Spleen (tissue), 11 donors: Measurements from ENCODE around the gene HOXC6. TPM values are rescaled to one million over a fixed set of nuclear protein-coding genes. Genes with fewer than 3 reads are reported as not detected.
"Not testable (repeated sequence)": the region's sequence is repeated elsewhere in the genome, so short reads cannot be mapped to it uniquely, and the experiment has no call there.

Experiments used
- DNase-seq: peaks from one replicate; pipeline ENCODE4 v3.0.0-alpha.2; 2020
- H3K27ac ChIP-seq, 8 donors: fragments of 200-600 bp; sonication (generic) in 7 of 8; 1 replicate in 4 of 8; 2 replicates in 4 of 8; pipeline versions ENCODE4 v1.5.0 to v1.8.0; 2016 to 2021; ENCODE audit warnings: inconsistent platforms in 4 of 8, mild to moderate bottlenecking in 4 of 8, moderate library complexity in 1 of 8
- H3K27me3 ChIP-seq, 7 donors: fragments of 200-600 bp; sonication (generic) in 6 of 7; replicated peaks in 1 of 7; 1 replicate in 4 of 7; 2 replicates in 3 of 7; pipeline versions ENCODE4 v1.5.0 to v1.8.0; 2016 to 2021; ENCODE audit warnings: inconsistent platforms in 3 of 7, mild to moderate bottlenecking in 1 of 7
- H3K36me3 ChIP-seq, 6 donors: fragments of 200-600 bp; sonication (generic) in 5 of 6; 1 replicate in 4 of 6; 2 replicates in 2 of 6; pipeline versions ENCODE4 v1.5.0 to v1.8.0; 2016 to 2021; ENCODE audit warnings: inconsistent platforms in 2 of 6
- H3K4me1 ChIP-seq, 6 donors: fragments of 200-600 bp; sonication (generic) in 5 of 6; 1 replicate in 3 of 6; 2 replicates in 3 of 6; pipeline versions ENCODE4 v1.5.0 to v1.8.0; 2016 to 2021; ENCODE audit warnings: inconsistent platforms in 3 of 6
- H3K4me3 ChIP-seq, 8 donors: fragments of 200-600 bp; sonication (generic) in 7 of 8; 1 replicate in 4 of 8; 2 replicates in 4 of 8; pipeline versions ENCODE4 v1.5.0 to v1.8.0; 2016 to 2021; ENCODE audit warnings: inconsistent platforms in 4 of 8, mild to moderate bottlenecking in 4 of 8, moderate library complexity in 2 of 8
- H3K9me3 ChIP-seq, 8 donors: fragments of 200-600 bp; sonication (generic) in 7 of 8; 1 replicate in 4 of 8; 2 replicates in 4 of 8; pipeline versions ENCODE4 v1.5.0 to v1.8.0; 2016 to 2021; ENCODE audit warnings: inconsistent platforms in 4 of 8
- POLR2A ChIP-seq, 3 donors: fragments of 450-650 bp; IDR thresholded peaks; one replicate each; pipeline ENCODE4 v1.5.1; 2017; ENCODE audit warnings: antibody characterized with exemption in 3 of 3, mild to moderate bottlenecking in 1 of 3
- POLR2AphosphoS5 ChIP-seq, 3 donors: sonication (generic); formaldehyde crosslinking; IDR thresholded peaks; one replicate each; pipeline ENCODE4 v1.5.1; 2017; ENCODE audit warnings: antibody characterized with exemption in 3 of 3
- WGBS, 5 donors: extraction: QIAGEN DNeasy Blood & Tissue Kit in 3 of 5; methylation state at CpG; one replicate each; pipeline versions ENCODE4 v1.1.5 to v1.1.7; 2013 to 2018; 5-methylcytosine and 5-hydroxymethylcytosine counted together
- intact Hi-C: fragments of 100-400 bp; cut with DNase I; formaldehyde crosslinking; loops from one replicate; pipeline ENCODE4 v1.15.0; 2023; ENCODE audit warnings: low total_unique reads
- polyA plus RNA-seq, 3 donors: library from polyadenylated mRNA; stranded (reverse); fragments of 200-250 nt; gene quantifications; one replicate each; pipeline ENCODE4 v1.2.1, GENCODE V29; 2013
- total RNA-seq, 7 donors: library from RNA; depleted of rRNA in 3 of 7; stranded (reverse); fragments of >200 nt in 3 of 7; fragmentation: NEBNext Ultra II Directional in 4 of 7; extraction: Animal tissue kit (Norgen Biotek cat#: 25700) in 4 of 7; gene quantifications; one replicate each; pipeline versions ENCODE4 v1.1.0 to v1.2.1, GENCODE V29; 2016 to 2021
- TF ChIP-seq, protein P1 (sequence below), 11 experiments: fragments of 200-600 bp in 7 of 11; fragments of 450-650 bp in 4 of 11; sonication (generic) in 4 of 11; IDR thresholded peaks in 8 of 11; conservative IDR thresholded peaks in 3 of 11; 1 replicate in 7 of 11; 2 replicates in 4 of 11; pipeline versions ENCODE4 v1.4.0 to v1.8.0; 2016 to 2021; ENCODE audit warnings: antibody characterized with exemption in 11 of 11, inconsistent platforms in 4 of 11, mild to moderate bottlenecking in 1 of 11
- donor health status: healthy with polysubstance abuse.
- donor health status: DM: no; HTN: no; CAD: no; lungs with moderate emphysema.
- donor health status: DM: no; HTN: no; CAD: no.
- donor health status: Bipolar disorder and iron deficiency.
- donor health status: healthy.
- donor health status: DM: no; HTN: no; CAD: no.
- donor health status: DM: yes; HTN: yes; CAD: no.

Gene HOXC6
- total and polyA plus RNA-seq, 10 donors, result 0.11 to 0.52 (median 0.24) TPM; not detected in 4

GRCh38 chr12:54071942-54072341 lies 43.7 kb downstream of the HOXC6 start:
- Histone ChIP-seq H3K9me3 (no peaks in the 10 kb centered on the region), H3K4me1 (no peaks in the 10 kb centered on the region), H3K4me3 (no peak overlapping the region), H3K27me3 (peaks cover 0 to 59% (median 0%) of the 10 kb centered on the region in 7 donors), H3K36me3 (no peaks in the 10 kb centered on the region), H3K27ac (no peak overlapping the region)
- TF ChIP-seq, protein P1, sequence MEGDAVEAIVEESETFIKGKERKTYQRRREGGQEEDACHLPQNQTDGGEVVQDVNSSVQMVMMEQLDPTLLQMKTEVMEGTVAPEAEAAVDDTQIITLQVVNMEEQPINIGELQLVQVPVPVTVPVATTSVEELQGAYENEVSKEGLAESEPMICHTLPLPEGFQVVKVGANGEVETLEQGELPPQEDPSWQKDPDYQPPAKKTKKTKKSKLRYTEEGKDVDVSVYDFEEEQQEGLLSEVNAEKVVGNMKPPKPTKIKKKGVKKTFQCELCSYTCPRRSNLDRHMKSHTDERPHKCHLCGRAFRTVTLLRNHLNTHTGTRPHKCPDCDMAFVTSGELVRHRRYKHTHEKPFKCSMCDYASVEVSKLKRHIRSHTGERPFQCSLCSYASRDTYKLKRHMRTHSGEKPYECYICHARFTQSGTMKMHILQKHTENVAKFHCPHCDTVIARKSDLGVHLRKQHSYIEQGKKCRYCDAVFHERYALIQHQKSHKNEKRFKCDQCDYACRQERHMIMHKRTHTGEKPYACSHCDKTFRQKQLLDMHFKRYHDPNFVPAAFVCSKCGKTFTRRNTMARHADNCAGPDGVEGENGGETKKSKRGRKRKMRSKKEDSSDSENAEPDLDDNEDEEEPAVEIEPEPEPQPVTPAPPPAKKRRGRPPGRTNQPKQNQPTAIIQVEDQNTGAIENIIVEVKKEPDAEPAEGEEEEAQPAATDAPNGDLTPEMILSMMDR (IDR thresholded peaks at IDR 0.05 in 8 of 11, conservative IDR thresholded peaks at IDR 0.05 in 3 of 11), result no peak
- TF ChIP-seq POLR2A (IDR thresholded peaks at IDR 0.05) (no peak), POLR2AphosphoS5 (IDR thresholded peaks at IDR 0.05) (no peak)
- intact Hi-C loops, result no loop called here
- no peak for DNase-seq
- 50 to 62% (median 50%) methylated on average over 1 of the region's 1 CpG for WGBS, 5 donors

- TF ChIP-seq, protein P1 (IDR thresholded peaks at IDR 0.05 in 8 of 11, conservative IDR thresholded peaks at IDR 0.05 in 3 of 11), result no peak
- TF ChIP-seq POLR2A (IDR thresholded peaks at IDR 0.05) (no peak), POLR2AphosphoS5 (IDR thresholded peaks at IDR 0.05) (no peak)
These were observed 46.1 kb downstream of the HOXC6 start for GRCh38 chr12:54074308-54074707.

DNA sequence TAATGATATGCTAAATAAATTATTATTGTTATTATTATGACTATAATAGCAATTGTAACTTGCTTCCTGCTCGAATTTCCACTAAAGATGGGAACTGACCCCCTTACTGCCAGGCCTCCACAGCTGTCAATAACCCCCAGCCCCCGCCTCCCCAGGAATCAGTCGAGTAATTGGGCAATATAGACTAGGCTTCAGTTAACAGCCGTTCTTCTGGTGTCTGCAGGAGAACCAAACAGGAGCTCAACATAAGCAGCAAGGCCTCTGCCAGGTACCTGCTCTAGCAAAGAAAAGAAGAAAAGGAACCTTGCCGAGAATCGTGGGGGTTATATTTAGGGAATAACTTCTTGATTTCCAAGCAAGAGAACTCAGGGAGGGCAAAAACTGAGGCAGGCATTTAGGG lies 47.2 kb downstream of the HOXC6 start:
- H3K9me3 ChIP-seq, result no peaks in the 10 kb centered on the region
- no peak overlapping the region for H3K27ac ChIP-seq
- intact Hi-C loops, result no loop called here
- H3K4me3 ChIP-seq, result no peak overlapping the region
- 55 to 66% (median 58%) methylated on average over 6 of the region's 6 CpGs for WGBS, 5 donors
- no peaks in the 10 kb centered on the region for H3K36me3 ChIP-seq
- TF ChIP-seq POLR2AphosphoS5 (IDR thresholded peaks at IDR 0.05), result no peak
- TF ChIP-seq POLR2A (IDR thresholded peaks at IDR 0.05), result no peak
- TF ChIP-seq, protein P1 (IDR thresholded peaks at IDR 0.05 in 8 of 11, conservative IDR thresholded peaks at IDR 0.05 in 3 of 11), result no peak
- H3K27me3 ChIP-seq, result peaks cover 0 to 39% (median 0%) of the 10 kb centered on the region in 7 donors
- peaks cover 0 to 3% (median 0%) of the 10 kb centered on the region in 6 donors for H3K4me1 ChIP-seq
- DNase-seq, result no peak

More at GRCh38 chr12:54074308-54074707, 46.1 kb downstream of the HOXC6 start:
- Histone ChIP-seq H3K27me3 (peaks cover 0 to 48% (median 0%) of the 10 kb centered on the region in 7 donors), H3K4me1 (no peaks in the 10 kb centered on the region), H3K4me3 (no peak overlapping the region), H3K27ac (no peak overlapping the region), H3K36me3 (no peaks in the 10 kb centered on the region), H3K9me3 (no peaks in the 10 kb centered on the region)
- DNase-seq, result no peak
- intact Hi-C loops, result no loop called here
- WGBS, 5 donors, result 72 to 79% (median 78%) methylated on average over 6 of the region's 6 CpGs

DNA sequence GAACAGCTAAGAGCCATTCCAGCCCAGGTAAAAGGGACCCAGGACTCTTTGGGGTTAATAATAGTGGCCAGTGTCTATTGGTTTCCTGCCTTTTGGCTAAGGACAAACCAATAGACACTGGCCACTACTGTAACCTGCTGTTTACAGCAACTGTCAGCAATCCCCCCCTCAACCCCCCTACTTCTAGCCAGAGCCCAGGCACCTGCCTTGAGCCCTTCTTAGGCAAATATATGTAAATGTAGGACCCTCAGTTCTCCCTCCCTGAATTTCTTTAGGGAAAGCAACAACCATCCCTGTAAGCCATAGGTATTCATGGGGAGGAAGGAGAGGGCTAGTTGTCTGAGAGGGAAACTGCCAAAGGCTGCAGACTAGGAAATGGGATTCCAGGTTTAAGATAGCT lies 47.7 kb downstream of the HOXC6 start:
- peaks cover 0 to 34% (median 0%) of the 10 kb centered on the region in 7 donors for H3K27me3 ChIP-seq
- peaks cover 0 to 5% (median 0%) of the 10 kb centered on the region in 6 donors for H3K4me1 ChIP-seq
- TF ChIP-seq POLR2AphosphoS5 (IDR thresholded peaks at IDR 0.05) (no peak), POLR2A (IDR thresholded peaks at IDR 0.05) (no peak)
- TF ChIP-seq, protein P1 (IDR thresholded peaks at IDR 0.05 in 8 of 11, conservative IDR thresholded peaks at IDR 0.05 in 3 of 11), result no peak
- H3K27ac ChIP-seq, result no peak overlapping the region
- H3K36me3 ChIP-seq, result no peaks in the 10 kb centered on the region
- no peaks in the 10 kb centered on the region for H3K9me3 ChIP-seq
- intact Hi-C loops, result no loop called here
- H3K4me3 ChIP-seq, result no peak overlapping the region
- DNase-seq, result no peak

- H3K36me3 ChIP-seq, H3K27ac ChIP-seq, DNase-seq, H3K4me3 ChIP-seq, intact Hi-C loops, H3K9me3 ChIP-seq: not testable (repeated sequence)
- WGBS, 5 donors, result 78 to 90% (median 78%) methylated on average over 10 of the region's 10 CpGs
- Histone ChIP-seq H3K4me1 (peaks cover 0 to 12% (median 5%) of the 10 kb centered on the region in 6 donors), H3K27me3 (peaks cover 0 to 17% (median 0%) of the 10 kb centered on the region in 7 donors)
These were observed 49.6 kb downstream of the HOXC6 start for GRCh38 chr12:54077843-54078242.

DNA sequence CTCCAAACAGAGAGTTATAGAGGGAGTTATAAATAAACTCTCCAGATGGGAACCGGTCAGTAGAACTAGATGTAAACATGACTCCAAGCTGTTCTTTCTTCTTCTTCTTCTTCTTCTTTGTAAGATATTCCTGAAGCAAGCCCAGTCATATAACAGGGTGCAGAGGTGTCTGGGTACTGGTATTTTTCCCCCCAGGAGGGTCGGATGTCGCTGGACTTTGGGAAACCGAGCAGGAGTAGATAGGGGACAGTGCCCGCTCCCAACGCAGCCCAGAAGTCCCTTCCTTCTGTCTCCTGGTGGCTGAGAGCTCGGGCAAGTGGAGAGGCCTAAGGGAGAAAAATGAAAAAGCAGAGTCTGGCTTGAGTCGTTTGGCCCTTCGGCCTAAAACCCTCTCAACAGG lies 50.9 kb downstream of the HOXC6 start:
- peaks cover 0 to 14% (median 8%) of the 10 kb centered on the region in 6 donors for H3K4me1 ChIP-seq
- 66 to 80% (median 77%) methylated on average over 9 of the region's 9 CpGs for WGBS, 5 donors
- H3K27ac ChIP-seq, DNase-seq, H3K36me3 ChIP-seq, H3K4me3 ChIP-seq, intact Hi-C loops, H3K9me3 ChIP-seq: not testable (repeated sequence)
- H3K27me3 ChIP-seq, result peaks cover 0 to 17% (median 0%) of the 10 kb centered on the region in 7 donors
